NCI-H146 (cell line): ENCODE measurements around the gene CYSTM1.
"Not testable (repeated sequence)": the region's sequence is repeated elsewhere in the genome, so short reads cannot be mapped to it uniquely, and the experiment has no call there.

ENCODE experiments used
- DNase-seq: peaks from one replicate; lab custom pipeline; 2025; lab: John Stamatoyannopoulos, UW

Gene CYSTM1

GRCh38 chr5:140150201-140150600 lies 24.8 kb upstream of the CYSTM1 start:
- DNase-seq, result no peak

DNA sequence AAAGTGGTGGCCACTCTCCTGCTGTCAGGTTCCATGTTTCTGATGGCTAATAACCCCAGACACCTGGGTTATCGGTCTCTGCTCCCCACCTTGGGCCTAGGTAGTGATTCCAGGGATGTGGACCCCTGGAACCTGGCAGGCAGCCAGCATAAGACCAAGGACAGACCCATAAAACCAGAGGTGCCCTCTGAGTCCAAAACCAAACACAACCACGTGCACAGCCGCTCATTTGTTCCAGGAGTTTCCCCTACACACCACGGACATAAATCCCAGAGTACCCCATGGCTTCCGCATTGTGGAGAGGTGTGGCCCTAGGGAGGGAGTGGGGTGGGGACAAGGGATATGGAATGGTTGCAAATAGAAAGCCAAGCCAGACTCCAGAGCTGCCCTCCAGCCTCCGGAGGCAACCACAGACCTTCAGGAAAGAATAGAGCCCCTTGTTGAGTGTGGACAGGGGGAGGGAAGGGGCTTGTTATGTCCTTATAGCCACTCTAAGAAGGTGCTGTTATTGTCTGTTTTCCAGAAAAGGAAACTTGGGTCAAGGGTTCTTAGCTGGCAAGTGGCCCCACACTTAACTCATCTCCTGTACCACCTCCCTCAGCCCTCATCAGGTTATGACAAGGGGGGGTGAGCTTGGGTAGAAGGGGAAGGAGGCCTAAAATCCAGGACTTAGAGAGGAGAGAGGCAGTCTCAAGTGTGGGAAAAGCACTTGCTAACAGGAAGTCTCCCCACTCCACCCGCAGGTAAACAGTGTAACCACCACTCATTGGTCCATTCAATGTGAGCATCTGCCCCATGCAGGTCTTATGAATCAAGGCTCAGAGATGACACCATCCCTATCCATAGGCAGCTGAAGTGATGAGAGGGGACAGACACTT lies 23.6 kb upstream of the CYSTM1 start:
- no peak for DNase-seq

- DNase-seq, result no peak
Measured at GRCh38 chr5:140152022-140152999, 22.7 kb upstream of the CYSTM1 start.

GRCh38 chr5:140153255-140153654 lies 21.7 kb upstream of the CYSTM1 start:
- no peak for DNase-seq

GRCh38 chr5:140153905-140154304 lies 21.1 kb upstream of the CYSTM1 start:
- DNase-seq, result no peak

DNA sequence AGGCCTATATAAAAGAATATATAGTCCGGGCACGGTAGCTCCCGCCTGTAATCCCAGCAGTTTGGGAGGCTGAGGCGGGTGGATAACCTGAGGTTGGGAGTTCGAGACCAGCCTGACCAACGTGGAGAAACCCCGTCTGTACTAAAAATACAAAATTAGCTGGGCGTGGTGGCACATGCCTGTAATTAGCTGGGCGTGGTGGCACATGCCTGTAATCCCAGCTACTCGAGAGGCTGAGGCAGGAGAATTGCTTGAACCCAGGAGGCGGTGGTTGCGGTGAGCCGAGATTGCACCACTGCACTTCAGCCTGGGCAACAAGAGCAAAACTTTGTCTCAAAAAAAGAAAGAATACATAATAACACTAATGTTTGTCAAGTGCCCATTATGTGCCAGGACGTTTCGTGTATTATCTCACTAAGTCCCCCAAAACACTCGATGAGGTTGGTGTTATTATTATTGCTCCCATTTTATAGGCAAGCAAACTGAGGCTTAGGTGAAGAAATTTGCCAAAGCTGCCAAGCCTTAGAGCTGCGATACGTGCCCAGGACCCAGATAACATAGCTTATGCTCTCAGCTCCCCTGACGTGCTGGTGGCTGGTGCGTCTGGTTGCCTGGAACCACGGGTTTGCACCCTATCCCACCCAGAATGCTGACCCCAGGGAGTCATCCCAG lies 20.1 kb upstream of the CYSTM1 start:
- DNase-seq, result not testable (repeated sequence)

DNA sequence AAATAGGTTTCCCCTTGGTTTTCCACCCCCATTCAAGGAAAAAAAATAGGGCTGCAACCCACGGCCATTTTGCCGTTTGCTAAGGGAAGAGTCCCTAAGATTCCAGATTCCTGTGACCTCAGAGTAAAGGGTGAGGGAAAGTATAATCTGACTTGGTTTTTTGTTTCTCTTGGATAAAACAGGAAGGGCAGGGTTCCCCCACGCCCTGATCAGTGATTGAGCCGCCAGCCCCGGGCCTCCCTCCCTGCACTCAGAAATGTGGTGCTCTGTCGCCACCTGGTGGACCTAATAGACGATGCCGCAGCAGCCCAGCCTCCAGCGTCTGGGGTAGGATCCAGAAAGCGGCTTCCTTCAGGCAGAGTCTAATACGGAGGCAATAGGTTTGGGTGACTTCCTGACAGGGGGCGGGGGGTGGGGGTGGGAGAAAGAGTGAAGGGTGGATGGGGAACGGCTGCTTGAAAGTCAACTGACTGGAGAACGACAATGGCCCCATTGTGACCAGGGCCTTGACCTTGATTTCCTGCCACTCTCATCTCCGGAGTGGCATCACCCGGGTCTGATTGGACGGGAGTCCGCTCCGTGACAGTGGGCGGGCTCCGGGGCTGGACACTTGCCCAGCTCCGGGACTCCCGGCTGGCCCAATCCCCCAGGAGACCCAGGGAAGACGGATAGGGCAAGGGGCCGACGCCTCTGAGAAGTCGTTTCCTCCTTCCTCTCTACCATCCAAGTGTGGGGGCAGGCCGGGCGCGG lies 17.8 kb upstream of the CYSTM1 start:
- DNase-seq, result peak; percentile 61

GRCh38 chr5:140159014-140159927 lies 15.7 kb upstream of the CYSTM1 start:
- DNase-seq, result no peak

DNA sequence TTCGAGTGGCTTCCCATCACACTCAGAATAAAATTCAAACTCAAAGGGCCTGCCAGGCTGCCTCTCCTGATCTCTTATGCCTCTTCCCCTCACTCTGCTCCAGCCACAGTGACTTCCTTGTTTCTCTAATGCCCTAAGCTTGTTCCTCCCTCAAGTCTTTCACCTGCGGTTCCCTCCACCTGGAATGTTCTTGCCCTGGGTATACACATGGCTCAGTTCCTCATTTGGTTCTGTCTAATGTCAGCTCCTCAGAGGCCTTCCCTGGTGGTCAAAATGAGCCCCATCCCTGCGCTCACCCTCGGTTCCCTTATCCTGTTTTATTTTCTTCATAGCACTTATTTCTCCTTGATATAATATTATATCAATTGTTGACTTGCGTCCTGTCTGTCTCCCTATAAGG lies 12.7 kb upstream of the CYSTM1 start:
- no peak for DNase-seq

- DNase-seq, result no peak
Measured at GRCh38 chr5:140162781-140163180, 12.2 kb upstream of the CYSTM1 start.

- DNase-seq, result no peak
Measured at GRCh38 chr5:140165101-140165922, 9.7 kb upstream of the CYSTM1 start.

DNA sequence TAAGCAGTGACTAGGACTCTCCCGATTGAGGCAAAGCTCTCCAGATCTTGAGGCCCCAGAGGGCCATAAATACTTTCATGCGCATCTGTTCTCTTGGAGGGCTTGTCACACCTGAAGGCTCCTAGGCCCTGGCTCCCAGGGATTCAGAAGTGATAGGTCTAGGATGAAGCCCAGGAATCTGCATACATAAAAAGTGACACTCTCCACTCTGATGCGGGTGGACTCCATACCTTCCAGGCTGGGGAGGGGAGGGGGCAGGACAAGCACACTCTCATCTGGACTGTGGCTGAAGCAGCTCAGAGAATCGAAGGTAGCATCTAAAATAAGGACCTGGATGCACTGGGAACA lies 9.1 kb upstream of the CYSTM1 start:
- DNase-seq, result no peak

- DNase-seq, result no peak
Measured at GRCh38 chr5:140166911-140167310, 8.1 kb upstream of the CYSTM1 start.

DNA sequence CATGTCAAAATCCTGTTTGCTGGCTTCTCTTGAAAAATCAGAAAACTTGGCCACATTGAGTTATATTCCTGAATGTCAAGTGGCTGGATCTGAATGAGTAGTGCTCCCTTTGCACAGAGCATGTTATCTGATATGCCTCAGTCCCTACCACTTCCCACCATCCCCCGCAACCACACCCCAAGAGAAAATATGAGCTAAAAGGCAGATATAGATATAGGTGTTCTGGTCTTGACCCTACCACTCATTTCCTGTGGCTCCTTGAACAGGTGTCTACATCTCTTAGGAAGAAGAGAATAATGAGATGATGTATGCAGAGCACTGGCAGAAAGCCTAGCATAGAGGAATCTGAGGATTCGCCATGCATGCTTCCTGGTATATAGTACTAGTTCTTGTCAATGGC lies 6.6 kb upstream of the CYSTM1 start:
- no peak for DNase-seq

DNA sequence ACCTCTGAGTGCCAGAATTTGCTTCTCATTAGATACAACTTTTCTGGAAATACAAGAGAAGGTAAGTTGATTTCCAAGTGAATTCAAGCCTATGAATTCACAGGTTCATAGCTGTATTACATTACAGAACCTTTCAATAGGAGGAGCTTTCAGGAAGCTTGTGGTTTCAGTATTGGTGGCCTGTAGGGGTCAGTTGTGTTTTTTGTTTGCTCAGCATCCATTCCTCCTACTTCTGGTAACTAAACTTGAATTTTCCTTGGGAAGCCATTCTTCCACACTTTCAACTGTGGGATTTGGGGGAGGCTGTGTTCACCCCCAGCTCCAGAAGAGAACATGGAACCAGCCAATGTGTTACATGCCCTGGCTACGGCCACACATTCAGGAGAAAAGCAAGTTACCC lies 5.6 kb upstream of the CYSTM1 start:
- DNase-seq, result no peak

DNA sequence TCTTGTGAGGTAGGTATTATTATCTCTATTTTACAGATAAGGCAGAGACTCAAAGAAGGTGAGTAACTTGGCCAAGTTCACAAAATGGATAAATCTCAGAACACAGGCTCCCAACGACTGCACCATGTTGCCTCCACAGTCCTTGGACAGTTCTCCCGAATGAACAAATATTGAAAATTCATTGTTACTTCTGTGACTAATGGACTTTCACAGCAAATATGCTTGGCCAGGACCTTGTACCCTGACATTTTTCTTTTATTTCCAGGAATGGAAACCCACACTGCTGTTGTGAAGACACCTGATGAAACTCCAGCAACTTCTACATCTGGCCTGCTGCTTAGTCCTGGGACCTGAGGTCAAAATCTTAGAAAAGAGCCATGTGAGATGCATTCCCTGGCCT lies 2.5 kb upstream of the CYSTM1 start:
- no peak for DNase-seq

- no peak for DNase-seq
Measured at GRCh38 chr5:140174014-140174413, 974 bp upstream of the CYSTM1 start.

DNA sequence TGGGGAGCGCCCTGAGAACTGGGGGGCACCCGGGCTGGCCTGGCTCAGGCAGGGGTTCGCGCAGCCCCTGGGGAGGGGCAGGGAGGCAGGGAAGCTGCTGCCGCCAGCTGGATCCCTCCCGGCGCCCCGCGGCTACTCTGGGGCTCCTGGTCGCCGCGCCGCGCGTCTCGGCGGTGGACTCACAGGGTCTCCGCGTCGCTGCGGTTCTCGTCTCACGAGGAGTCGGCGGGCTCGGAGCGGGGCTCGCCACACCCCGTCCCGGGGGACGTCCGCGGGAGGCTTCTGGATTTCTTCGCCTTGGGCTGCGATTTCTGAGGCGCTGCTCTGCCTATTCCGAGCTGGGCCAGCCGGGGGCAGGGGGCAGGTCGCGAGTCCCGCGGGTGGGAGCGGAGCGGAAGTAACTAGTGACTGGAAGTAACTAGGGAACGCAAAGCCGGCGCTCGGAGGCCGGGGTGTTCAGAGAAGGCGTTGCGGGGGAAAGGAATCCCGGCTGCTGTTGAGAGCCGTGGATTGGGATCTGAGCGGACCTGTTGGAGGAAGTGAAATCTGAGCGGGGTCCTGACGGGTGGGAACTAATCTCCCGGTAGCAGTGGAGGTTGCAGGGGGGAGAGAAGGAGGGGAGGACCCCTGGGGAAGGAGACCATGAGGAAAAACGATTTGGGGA lies 511 bp downstream of the CYSTM1 start:
- DNase-seq, result peak; percentile 57

GRCh38 chr5:140176031-140176387 lies 1.0 kb downstream of the CYSTM1 start:
- DNase-seq, result no peak
